ENCODE data around the gene ZBTB7B.

Gene ZBTB7B

GRCh38 chr1:154958681-154959425, 43.7 kb upstream of the ZBTB7B start:
- no peak for TF ChIP-seq TAF1 (IDR thresholded peaks at IDR 0.05; ENCODE audit: borderline replicate concordance, insufficient read depth, low read length)

GRCh38 chr1:154959426-154959780, 43.2 kb upstream of the ZBTB7B start:
- TF ChIP-seq REST (IDR thresholded peaks at IDR 0.05; ENCODE audit: insufficient read depth in 1 of 2, low read depth in 2 of 2, low read length in 2 of 2) (no peak), FOXP2 (optimal IDR thresholded peaks at IDR 0.05; ENCODE audit: borderline replicate concordance, extremely low read depth, extremely low read length, insufficient read depth) (no peak), TAF1 (IDR thresholded peaks at IDR 0.05; ENCODE audit: borderline replicate concordance, insufficient read depth, low read length) (no peak), SIN3A (IDR thresholded peaks at IDR 0.05; ENCODE audit: borderline replicate concordance, insufficient read depth, low read length) (no peak), POLR2AphosphoS5 (IDR thresholded peaks at IDR 0.05; ENCODE audit: low read depth, low read length) (no peak)

GRCh38 chr1:154960446-154961136, 42.0 kb upstream of the ZBTB7B start:
- no peak for TF ChIP-seq FOXP2 (optimal IDR thresholded peaks at IDR 0.05; ENCODE audit: borderline replicate concordance, extremely low read depth, extremely low read length, insufficient read depth)
- TF ChIP-seq REST (IDR thresholded peaks at IDR 0.05; ENCODE audit: insufficient read depth in 1 of 2, low read depth in 2 of 2, low read length in 2 of 2): no peak
- TF ChIP-seq POLR2AphosphoS5 (IDR thresholded peaks at IDR 0.05; ENCODE audit: low read depth, low read length): no peak
- no peak for TF ChIP-seq TAF1 (IDR thresholded peaks at IDR 0.05; ENCODE audit: borderline replicate concordance, insufficient read depth, low read length)
- no peak for TF ChIP-seq SIN3A (IDR thresholded peaks at IDR 0.05; ENCODE audit: borderline replicate concordance, insufficient read depth, low read length)

- TF ChIP-seq REST (IDR thresholded peaks at IDR 0.05; ENCODE audit: insufficient read depth in 1 of 2, low read depth in 2 of 2, low read length in 2 of 2) (peak in 1 of 2 experiments; percentile 24; a peak in 1 of 4 replicates), SIN3A (IDR thresholded peaks at IDR 0.05; ENCODE audit: borderline replicate concordance, insufficient read depth, low read length) (peak; percentile 18; the same call in 1 of the 2 replicates), POLR2AphosphoS5 (IDR thresholded peaks at IDR 0.05; ENCODE audit: low read depth, low read length) (peak; percentile 90; the same call in 1 of the 2 replicates), TAF1 (IDR thresholded peaks at IDR 0.05; ENCODE audit: borderline replicate concordance, insufficient read depth, low read length) (peak; percentile 86), FOXP2 (optimal IDR thresholded peaks at IDR 0.05; ENCODE audit: borderline replicate concordance, extremely low read depth, extremely low read length, insufficient read depth) (no peak)
These were observed 41.1 kb upstream of the ZBTB7B start, which contains the start of gene PYGO2 for GRCh38 chr1:154961207-154962155. Gene PYGO2 (minus strand): TSS chr1:154961782. CDS start chr1:154961576, 206 bp downstream.

GRCh38 chr1:154962156-154962749, 40.3 kb upstream of the ZBTB7B start:
- TF ChIP-seq POLR2AphosphoS5 (IDR thresholded peaks at IDR 0.05; ENCODE audit: low read depth, low read length) (0 out of 2 replicates have a peak, but pooled peaks have one; percentile 6), REST (IDR thresholded peaks at IDR 0.05; ENCODE audit: insufficient read depth in 1 of 2, low read depth in 2 of 2, low read length in 2 of 2) (no peak), SIN3A (IDR thresholded peaks at IDR 0.05; ENCODE audit: borderline replicate concordance, insufficient read depth, low read length) (no peak), FOXP2 (optimal IDR thresholded peaks at IDR 0.05; ENCODE audit: borderline replicate concordance, extremely low read depth, extremely low read length, insufficient read depth) (no peak)
